NCI-H146 treated with DMSO at 0.1 percent for 48 hours (cell line): ENCODE measurements around the gene CTNNA2.

Experiments used
- DNase-seq: peaks from one replicate; lab custom pipeline; 2025; ENCODE audit not compliant: unreplicated experiment; lab: John Stamatoyannopoulos, UW

CTNNA2 gene

GRCh38 chr2:80303006-80303908 lies 790.4 kb downstream of the CTNNA2 start:
- no peak for DNase-seq

GRCh38 chr2:80303909-80304837 lies 791.3 kb downstream of the CTNNA2 start, which contains the start of gene LRRTM1:
TSS of gene LRRTM1 (minus strand) at chr2:80304752. CDS start at chr2:80303819, 933 bp downstream.
- DNase-seq = no peak

- DNase-seq = no peak
Measured at GRCh38 chr2:80311304-80311703, 798.5 kb downstream of the CTNNA2 start.

- DNase-seq = no peak
Measured at GRCh38 chr2:80312282-80312839, 799.5 kb downstream of the CTNNA2 start.

GRCh38 chr2:80322311-80322920 lies 809.6 kb downstream of the CTNNA2 start:
- DNase-seq = no peak

GRCh38 chr2:80322958-80323357 lies 810.1 kb downstream of the CTNNA2 start:
- DNase-seq = no peak

GRCh38 chr2:80323610-80324009 lies 810.8 kb downstream of the CTNNA2 start:
- no peak for DNase-seq

- DNase-seq = no peak
Measured at GRCh38 chr2:80324525-80324924, 811.7 kb downstream of the CTNNA2 start.

- no peak for DNase-seq
Measured at GRCh38 chr2:80326214-80326613, 813.4 kb downstream of the CTNNA2 start.

GRCh38 chr2:80326861-80327260 lies 814.0 kb downstream of the CTNNA2 start:
- no peak for DNase-seq

GRCh38 chr2:80328159-80328571 lies 815.3 kb downstream of the CTNNA2 start:
- DNase-seq = no peak

- DNase-seq = no peak
Measured at GRCh38 chr2:80329491-80329890, 816.6 kb downstream of the CTNNA2 start.

GRCh38 chr2:80330527-80331450 lies 817.9 kb downstream of the CTNNA2 start:
- DNase-seq = no peak

GRCh38 chr2:80333886-80334285 lies 821.0 kb downstream of the CTNNA2 start:
- no peak for DNase-seq

GRCh38 chr2:80335411-80335810 lies 822.6 kb downstream of the CTNNA2 start:
- no peak for DNase-seq

GRCh38 chr2:80338794-80339193 lies 825.9 kb downstream of the CTNNA2 start:
- no peak for DNase-seq

GRCh38 chr2:80340022-80340421 lies 827.2 kb downstream of the CTNNA2 start:
- DNase-seq = no peak

- no peak for DNase-seq
Measured at GRCh38 chr2:80348078-80348477, 835.2 kb downstream of the CTNNA2 start.

GRCh38 chr2:80348953-80349352 lies 836.1 kb downstream of the CTNNA2 start:
- DNase-seq = no peak

- DNase-seq = no peak
Measured at GRCh38 chr2:80351231-80351630, 838.4 kb downstream of the CTNNA2 start.
